Epithelial cell of proximal tubule (primary cell): Measurements from ENCODE around the gene RHOB. TPM values are rescaled to one million over a fixed set of nuclear protein-coding genes. Genes with fewer than 3 reads are reported as not detected.
A peak's percentile ranks its signal among the peaks of the same experiment; 100 is the strongest.

Experiments
- DNase-seq: peaks from one replicate; pipeline ENCODE4 v3.0.0-alpha.2; 2011; ENCODE audit warnings: low read depth
- H3K4me3 ChIP-seq: 2 replicates; pipeline ENCODE4 v1.5.1; 2011; ENCODE audit warnings: low read depth, mild to moderate bottlenecking, low read length
- total RNA-seq: library from RNA; depleted of rRNA; stranded (reverse); fragments of >200 nt; gene quantifications from 2 replicates; pipeline ENCODE4 v1.2.3, GENCODE V29; 2015
- TF ChIP-seq, protein P1 (sequence below): conservative IDR thresholded peaks from 2 replicates; pipeline ENCODE4 v1.5.1; 2012; ENCODE audit warnings: low read depth, mild to moderate bottlenecking, low read length

RHOB gene
- total RNA-seq: 160 and 161 TPM in 2 replicates

DNA sequence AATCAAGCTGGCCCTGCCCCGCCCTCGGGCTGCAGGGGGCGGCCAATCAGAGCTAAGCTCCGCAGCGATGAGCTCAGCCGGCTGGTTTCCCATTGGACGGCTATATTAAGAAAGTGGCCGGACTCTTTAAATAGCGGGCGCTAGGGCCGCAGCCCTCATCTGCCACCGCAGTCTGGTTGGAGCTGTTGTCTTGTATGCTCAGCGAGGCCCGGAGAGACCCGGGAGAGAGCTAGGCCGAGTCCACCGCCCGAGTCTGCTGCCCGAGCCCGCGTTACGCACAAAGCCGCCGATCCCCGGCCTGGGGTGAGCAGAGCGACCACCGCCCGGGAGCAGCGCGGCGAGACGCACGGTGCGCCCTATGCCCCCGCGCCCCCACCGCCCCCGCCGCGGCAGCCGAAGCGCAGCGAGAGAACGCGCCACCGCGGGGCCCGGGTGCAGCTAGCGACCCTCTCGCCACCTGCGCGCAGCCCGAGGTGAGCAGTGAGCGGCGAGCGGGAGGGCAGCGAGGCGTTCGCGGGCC is at the start of gene RHOB:
Gene RHOB (plus strand): TSS at position 158 of the 520 bp plus-strand sequence. CDS start 392 bp downstream, outside the sequence.
- DNase-seq: no peak
- H3K4me3 ChIP-seq: peak within 1 kb of the TSS; percentile 95
- TF ChIP-seq, protein P1, sequence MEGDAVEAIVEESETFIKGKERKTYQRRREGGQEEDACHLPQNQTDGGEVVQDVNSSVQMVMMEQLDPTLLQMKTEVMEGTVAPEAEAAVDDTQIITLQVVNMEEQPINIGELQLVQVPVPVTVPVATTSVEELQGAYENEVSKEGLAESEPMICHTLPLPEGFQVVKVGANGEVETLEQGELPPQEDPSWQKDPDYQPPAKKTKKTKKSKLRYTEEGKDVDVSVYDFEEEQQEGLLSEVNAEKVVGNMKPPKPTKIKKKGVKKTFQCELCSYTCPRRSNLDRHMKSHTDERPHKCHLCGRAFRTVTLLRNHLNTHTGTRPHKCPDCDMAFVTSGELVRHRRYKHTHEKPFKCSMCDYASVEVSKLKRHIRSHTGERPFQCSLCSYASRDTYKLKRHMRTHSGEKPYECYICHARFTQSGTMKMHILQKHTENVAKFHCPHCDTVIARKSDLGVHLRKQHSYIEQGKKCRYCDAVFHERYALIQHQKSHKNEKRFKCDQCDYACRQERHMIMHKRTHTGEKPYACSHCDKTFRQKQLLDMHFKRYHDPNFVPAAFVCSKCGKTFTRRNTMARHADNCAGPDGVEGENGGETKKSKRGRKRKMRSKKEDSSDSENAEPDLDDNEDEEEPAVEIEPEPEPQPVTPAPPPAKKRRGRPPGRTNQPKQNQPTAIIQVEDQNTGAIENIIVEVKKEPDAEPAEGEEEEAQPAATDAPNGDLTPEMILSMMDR: no peak

DNA sequence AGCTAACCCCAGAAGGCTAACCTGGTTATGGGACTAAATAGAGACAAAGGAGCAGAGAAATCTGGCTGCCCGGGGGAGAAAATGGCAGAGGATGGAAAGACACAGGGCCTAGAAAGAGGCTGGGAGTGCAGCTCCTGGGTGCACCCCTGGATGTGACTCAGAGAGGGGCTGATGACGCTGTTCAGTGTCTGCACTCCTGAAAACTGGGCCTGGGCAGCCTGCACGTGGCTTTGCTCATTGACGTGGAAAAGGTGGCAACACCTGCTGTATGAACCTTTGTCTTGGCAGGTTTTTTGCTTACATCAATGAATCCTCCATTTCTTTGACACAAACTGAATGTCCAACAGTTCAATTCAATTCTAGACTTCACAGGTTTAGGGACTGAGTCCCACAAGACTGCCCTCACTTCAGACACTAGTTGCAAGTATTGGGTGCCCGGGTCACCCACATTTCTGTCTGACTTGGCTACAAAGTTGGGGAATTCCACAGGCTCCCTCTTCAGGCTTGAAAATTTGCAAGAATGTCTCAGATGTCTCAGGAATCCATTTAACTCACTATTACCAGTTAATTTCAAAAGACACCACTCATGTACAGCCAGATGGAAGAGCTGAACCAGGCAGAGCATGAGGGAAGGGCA is 48.9 kb upstream of the RHOB start:
- TF ChIP-seq, protein P1: no peak
- H3K4me3 ChIP-seq: no peak overlapping the region
- no peak for DNase-seq

DNA sequence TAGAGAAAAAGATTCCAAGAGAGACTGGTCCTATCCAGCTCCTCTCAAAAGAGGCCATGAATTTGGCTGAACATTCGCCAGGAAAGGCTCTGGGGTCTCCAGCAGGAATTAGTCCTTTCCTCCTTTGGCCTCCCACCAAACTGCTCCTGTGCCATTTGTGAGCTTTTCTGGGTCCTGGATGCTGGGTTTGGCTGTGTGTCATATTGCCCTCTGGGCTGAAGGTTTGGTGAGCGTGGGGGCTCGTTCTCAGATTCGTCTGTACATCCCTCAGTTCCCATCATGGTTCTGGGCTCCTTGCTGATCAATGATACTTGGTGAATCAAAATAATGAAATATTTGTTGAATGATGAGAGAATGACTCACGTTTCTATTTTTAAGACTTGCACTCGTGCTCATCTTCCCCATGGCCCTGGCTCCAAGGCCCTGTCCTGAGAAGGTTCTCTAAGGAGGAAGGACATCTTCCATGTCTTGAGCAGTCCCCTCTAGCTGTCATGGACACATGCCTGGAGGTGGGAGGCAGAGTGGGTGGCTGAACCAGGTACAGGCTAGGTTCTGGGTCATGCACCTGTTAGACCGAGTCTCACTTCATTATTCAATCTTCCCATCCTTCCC is 47.8 kb upstream of the RHOB start:
- TF ChIP-seq, protein P1: no peak
- DNase-seq: no peak
- H3K4me3 ChIP-seq: no peak overlapping the region

DNA sequence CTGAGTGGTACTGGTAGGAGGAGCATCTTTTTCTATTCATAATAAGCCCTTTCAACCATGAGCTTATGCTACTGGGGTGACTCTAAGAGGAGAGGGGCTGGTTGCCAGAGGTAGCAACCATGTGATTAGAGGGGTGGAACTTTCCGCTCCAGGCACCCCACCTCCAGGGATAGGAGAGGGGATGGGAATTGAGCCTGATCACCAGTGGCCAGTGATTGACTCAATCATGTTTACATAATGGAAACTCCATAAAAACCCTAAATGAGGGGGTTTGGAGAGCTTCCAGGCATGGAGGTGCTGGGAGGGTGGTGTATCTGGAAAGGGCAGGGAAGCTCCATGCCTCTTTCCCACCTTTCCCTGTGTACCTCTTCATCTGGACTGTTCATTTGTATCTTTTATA is 46.6 kb upstream of the RHOB start:
- no peak for DNase-seq
- no peak overlapping the region for H3K4me3 ChIP-seq
- TF ChIP-seq, protein P1: no peak

DNA sequence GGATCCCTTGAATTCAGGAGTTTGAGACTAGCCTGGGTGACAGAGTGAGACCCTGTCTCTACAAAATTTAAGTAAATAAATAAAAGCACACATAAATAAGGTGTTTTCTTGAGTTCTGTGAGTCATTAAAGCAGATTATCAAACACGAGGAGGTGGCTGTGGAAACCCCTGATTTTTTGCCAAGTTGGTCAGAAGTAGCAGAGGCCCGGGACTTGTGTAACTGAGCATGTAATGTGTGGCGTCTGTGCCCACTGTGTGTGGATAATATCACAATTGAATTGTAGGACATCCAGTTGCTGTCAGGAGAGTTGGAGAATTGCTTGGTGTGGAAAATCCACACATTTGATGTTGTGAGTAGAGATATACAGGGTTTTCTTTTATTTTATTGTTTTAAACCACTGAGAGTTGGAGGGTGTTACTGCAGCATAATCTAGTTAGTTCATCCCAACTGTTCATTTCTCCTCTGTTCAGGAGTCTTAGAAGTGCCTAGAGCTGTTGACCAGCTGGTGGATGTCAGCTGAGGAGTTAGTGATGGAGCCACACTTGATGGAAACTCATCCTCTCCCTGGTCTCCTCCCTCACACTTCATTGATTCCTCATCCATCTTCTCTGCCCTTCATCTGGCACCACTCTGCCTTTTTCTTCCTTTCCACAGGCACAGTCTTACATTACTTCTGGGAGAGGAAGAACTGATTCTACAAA is 45.9 kb upstream of the RHOB start:
- no peak for DNase-seq
- H3K4me3 ChIP-seq: no peak overlapping the region
- TF ChIP-seq, protein P1: no peak

DNA sequence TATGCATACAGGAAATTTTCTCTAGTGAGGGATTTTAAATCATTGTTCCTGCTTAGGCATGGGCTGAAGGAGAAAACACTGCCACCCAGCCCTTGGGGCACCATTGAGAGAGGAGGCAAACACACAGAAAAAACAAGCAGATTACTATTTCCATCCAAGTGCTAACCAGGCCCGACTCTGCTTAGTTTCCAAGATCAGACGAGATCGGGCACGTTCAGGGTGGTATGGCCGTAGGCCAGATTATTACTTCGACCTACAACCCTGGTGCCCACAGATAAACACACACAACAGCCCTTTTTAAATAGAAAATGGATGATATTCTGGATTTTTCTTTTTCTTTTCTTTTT is 45.4 kb upstream of the RHOB start:
- TF ChIP-seq, protein P1: no peak
- no peak for DNase-seq
- H3K4me3 ChIP-seq: no peak overlapping the region
